ENCODE data around the gene HS2ST1. TPM values are rescaled to one million over a fixed set of nuclear protein-coding genes. Genes with fewer than 3 reads are reported as not detected.

The HS2ST1 gene
- total and polyA plus RNA-seq, 10 of the 15 experiments (the other 5 are each of a cell fraction or from before 2014, with no cell fraction given): 5.4 to 30.8 (median 18.6) TPM

- TF ChIP-seq NR2F1 (conservative IDR thresholded peaks at IDR 0.05) (no peak), TCF7 (IDR thresholded peaks at IDR 0.05; ENCODE audit: borderline replicate concordance) (no peak), ATF2 (IDR thresholded peaks at IDR 0.05; ENCODE audit: low read length) (no peak), NR2C1 (IDR thresholded peaks at IDR 0.05) (no peak), MTA2 (IDR thresholded peaks at IDR 0.05; ENCODE audit: low read depth) (no peak), SPI1 (IDR thresholded peaks at IDR 0.05; ENCODE audit: borderline replicate concordance, insufficient read depth, low read depth, low read length) (no peak)
Observed at GRCh38 chr1:87000460-87000859, 86.0 kb downstream of the HS2ST1 start (continued).

GRCh38 chr1:87004857-87005256, 90.4 kb downstream of the HS2ST1 start:
- DNase-seq (ENCODE audit: low read depth, low spot score) (no peak), FAIRE-seq (no peak), ATAC-seq (no peak)
- Histone ChIP-seq H3K27ac (ENCODE audit: control insufficient read depth, insufficient read depth) (no peak overlapping the region), H3K79me2 (ENCODE audit: control insufficient read depth, insufficient read depth, low read length) (no peaks in the 10 kb centered on the region; the same call in none of the 2 replicates), H2AFZ (ENCODE audit: control insufficient read depth, low read depth, low read length) (no peak overlapping the region), H3K9ac (ENCODE audit: control insufficient read depth, insufficient read depth, low read length) (no peak overlapping the region), H4K20me1 (ENCODE audit: control insufficient read depth, insufficient read depth) (no peaks in the 10 kb centered on the region), H3K4me3 (no peak overlapping the region), H3K27me3 (replicated peaks in 1 of 2; ENCODE audit: control insufficient read depth in 2 of 2, insufficient read depth in 2 of 2, low read length in 1 of 2) (no peaks in the 10 kb centered on the region), H3K36me3 (ENCODE audit: control insufficient read depth in 2 of 2, insufficient read depth in 2 of 2, low read length in 1 of 2) (no peaks in the 10 kb centered on the region), H3K4me1 (ENCODE audit: control insufficient read depth, insufficient read depth, low read length) (no peaks in the 10 kb centered on the region), H3K9me3 (replicated peaks; ENCODE audit: control insufficient read depth, insufficient read depth, low read length) (peaks cover 2% of the 10 kb centered on the region; the same call in 1 of the 3 replicates), H3K4me2 (ENCODE audit: control insufficient read depth, insufficient read depth) (no peak overlapping the region)
- intact Hi-C loops (cut with micrococcal nuclease; ENCODE audit: unreplicated experiment): no loop called here
- ChIA-PET CTCF (interaction anchor here (1.2 kb wide), 1 partner anchor 80 kb away, joined by 3 read pairs; no protein-coding TSS in a partner anchor), POLR2A (no interaction called here), RAD21 (ENCODE audit: unreplicated experiment) (no interaction called here), SMC1A (ENCODE audit: uncharacterized antibody, unreplicated experiment) (interaction anchor here (1.6 kb wide), 1 partner anchor 18 kb away, joined by 3 read pairs; no protein-coding TSS in a partner anchor)
- BruUV-seq (replicated peaks): no TSS peak
- WGBS (ENCODE audit: insufficient coverage, insufficient replicate concordance, low lambda C conversion rate, missing lambda C conversion rate): 94% methylated on average over 1 of the region's 1 CpG
- in situ Hi-C loops (cut with MboI): no loop called here
- TF ChIP-seq E2F4 (IDR thresholded peaks at IDR 0.05; ENCODE audit: low read depth, low read length) (no peak), CEBPB (IDR thresholded peaks at IDR 0.05; ENCODE audit: borderline replicate concordance in 1 of 2, low read depth in 2 of 2, low read length in 2 of 2) (no peak), ZBTB4 (CRISPR knock-in tag; IDR thresholded peaks at IDR 0.05) (no peak), POLR2AphosphoS5 (IDR thresholded peaks at IDR 0.05; ENCODE audit: low read length) (no peak), IRF3 (IDR thresholded peaks at IDR 0.05) (no peak), ESRRA (IDR thresholded peaks at IDR 0.05; ENCODE audit: low read length) (no peak), STAT1 (conservative IDR thresholded peaks at IDR 0.05) (no peak), GATAD2B (conservative IDR thresholded peaks at IDR 0.05; ENCODE audit: low read depth) (no peak), USF1 (IDR thresholded peaks at IDR 0.05; ENCODE audit: borderline replicate concordance, extremely low read length, insufficient read depth, low read depth, low read length) (no peak), IKZF2 (IDR thresholded peaks at IDR 0.05) (no peak)
